H1 (cell line): ENCODE results near the gene SULT6B1. TPM values are rescaled to one million over a fixed set of nuclear protein-coding genes. Genes with fewer than 3 reads are reported as not detected.

Experiments used
- BACH1 ChIP-seq: IDR thresholded peaks from 2 replicates; pipeline ENCODE4 v1.6.1; 2012; ENCODE audit warnings: low read length, improper control_type of control experiment
- CHD1 ChIP-seq: IDR thresholded peaks from 2 replicates; pipeline ENCODE4 v1.6.1; 2012; ENCODE audit warnings: low read depth, low read length, improper control_type of control experiment
- polyA plus RNA-seq, 7 experiments: library from polyadenylated mRNA; depleted of rRNA in 3 of 7; stranded (reverse) in 5 of 7; unstranded in 2 of 7; fragments of >200 nt in 5 of 7; fragments of 200-250 nt in 2 of 7; gene quantifications; 1 replicate in 5 of 7; 2 replicates in 1 of 7; 4 replicates in 1 of 7; pipeline versions ENCODE4 v1.2.1 to v1.2.3, GENCODE V29; 2011 to 2013; ENCODE audit warnings: missing spikeins in 2 of 7, mixed read lengths in 2 of 7
- total RNA-seq: library from RNA; stranded (reverse); fragmentation: NEBNext Ultra II Directional; extraction: Animal tissue kit (Norgen Biotek cat#: 25700); gene quantifications from 2 replicates; pipeline ENCODE4 v1.2.1, GENCODE V29; 2021

Gene SULT6B1
- total and polyA plus RNA-seq, 2 of the 8 experiments (the other 6 are each of a cell fraction or from before 2014, with no cell fraction given) = not detected

- TF ChIP-seq CHD1 (no peak), BACH1 (peak; percentile 73)
- TF ChIP-seq, all 59 proteins: peak for 2
Observed at GRCh38 chr2:37215250-37215649, 26.8 kb upstream of the SULT6B1 start (continued).
